Measurements from ENCODE around the gene SETBP1. TPM values are rescaled to one million over a fixed set of nuclear protein-coding genes. Genes with fewer than 3 reads are reported as not detected.

SETBP1 gene
- total RNA-seq, 1 experiment from 2014 or later, result 0.05 TPM

DNA sequence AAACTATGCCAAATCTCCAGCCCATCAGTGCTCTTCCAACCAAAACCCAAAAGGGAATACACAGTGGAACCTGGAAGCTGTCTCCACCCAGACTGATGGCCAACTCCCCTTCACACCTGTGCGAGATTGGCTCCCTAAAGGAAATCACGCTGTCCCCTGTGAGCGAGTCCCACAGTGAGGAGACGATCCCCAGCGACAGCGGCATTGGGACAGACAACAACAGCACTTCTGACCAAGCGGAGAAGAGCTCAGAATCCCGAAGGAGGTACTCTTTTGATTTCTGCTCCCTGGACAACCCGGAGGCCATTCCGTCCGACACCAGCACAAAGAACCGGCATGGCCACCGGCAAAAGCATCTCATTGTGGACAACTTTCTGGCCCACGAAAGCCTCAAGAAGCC is 271.1 kb downstream of the SETBP1 start:
- CTCF ChIA-PET, result no interaction called here
- H3K79me2 ChIP-seq (ENCODE audit: insufficient read depth, low read length), result no peaks in the 10 kb centered on the region
- H3K4me2 ChIP-seq (ENCODE audit: low read length), result no peak overlapping the region
- H3K9ac ChIP-seq (ENCODE audit: low read length), result no peak overlapping the region
- no peaks in the 10 kb centered on the region for H4K20me1 ChIP-seq (ENCODE audit: insufficient read depth)
- intact Hi-C loops (cut with micrococcal nuclease), result no loop called here
- no peak overlapping the region for H3K4me3 ChIP-seq (replicated peaks in 1 of 2; ENCODE audit: low read depth in 1 of 2, low read length in 2 of 2)
- H3K9me2 ChIP-seq (ENCODE audit: insufficient read depth), result no peaks in the 10 kb centered on the region
- no peak overlapping the region for H3K27ac ChIP-seq (ENCODE audit: low read depth, low read length)
- DNase-seq (ENCODE audit: low read depth, low spot score) (no peak), ATAC-seq (no peak)
- POLR2A ChIA-PET, result no interaction called here
- H3K4me1 ChIP-seq (ENCODE audit: control insufficient read depth in 1 of 2, insufficient read depth in 2 of 2, low read length in 2 of 2), result no peaks in the 10 kb centered on the region
- no TSS peak for BruUV-seq (replicated peaks)
- H3K27me3 ChIP-seq (ENCODE audit: insufficient read depth, low read length), result no peaks in the 10 kb centered on the region
- H2AFZ ChIP-seq (ENCODE audit: low read depth, low read length, poor library complexity, severe bottlenecking), result no peak overlapping the region
- H3K36me3 ChIP-seq (ENCODE audit: control insufficient read depth in 1 of 2, insufficient read depth in 2 of 2, low read length in 2 of 2), result no peaks in the 10 kb centered on the region
- RAD21 ChIA-PET (ENCODE audit: low non-redundant PET in 1 of 2, low total read pairs in 2 of 2, uncharacterized antibody in 2 of 2, unreplicated experiment in 2 of 2), result no interaction called here
- TF ChIP-seq RAD21 (IDR thresholded peaks at IDR 0.05; ENCODE audit: low read depth), result no peak
- no peak for TF ChIP-seq CEBPB (IDR thresholded peaks at IDR 0.05; ENCODE audit: low read depth)
- no peak for TF ChIP-seq SRF (IDR thresholded peaks at IDR 0.05; ENCODE audit: low read depth)
- TF ChIP-seq EZH2phosphoT487 (IDR thresholded peaks at IDR 0.05; ENCODE audit: borderline replicate concordance), result no peak
- no peak for TF ChIP-seq SIN3A (IDR thresholded peaks at IDR 0.05; ENCODE audit: low read depth)
- no peak for TF ChIP-seq YY1 (IDR thresholded peaks at IDR 0.05; ENCODE audit: extremely low read depth, insufficient replicate concordance, low read depth, low read length)
- no peak for TF ChIP-seq EZH2 (IDR thresholded peaks at IDR 0.05)
- TF ChIP-seq, protein P1, sequence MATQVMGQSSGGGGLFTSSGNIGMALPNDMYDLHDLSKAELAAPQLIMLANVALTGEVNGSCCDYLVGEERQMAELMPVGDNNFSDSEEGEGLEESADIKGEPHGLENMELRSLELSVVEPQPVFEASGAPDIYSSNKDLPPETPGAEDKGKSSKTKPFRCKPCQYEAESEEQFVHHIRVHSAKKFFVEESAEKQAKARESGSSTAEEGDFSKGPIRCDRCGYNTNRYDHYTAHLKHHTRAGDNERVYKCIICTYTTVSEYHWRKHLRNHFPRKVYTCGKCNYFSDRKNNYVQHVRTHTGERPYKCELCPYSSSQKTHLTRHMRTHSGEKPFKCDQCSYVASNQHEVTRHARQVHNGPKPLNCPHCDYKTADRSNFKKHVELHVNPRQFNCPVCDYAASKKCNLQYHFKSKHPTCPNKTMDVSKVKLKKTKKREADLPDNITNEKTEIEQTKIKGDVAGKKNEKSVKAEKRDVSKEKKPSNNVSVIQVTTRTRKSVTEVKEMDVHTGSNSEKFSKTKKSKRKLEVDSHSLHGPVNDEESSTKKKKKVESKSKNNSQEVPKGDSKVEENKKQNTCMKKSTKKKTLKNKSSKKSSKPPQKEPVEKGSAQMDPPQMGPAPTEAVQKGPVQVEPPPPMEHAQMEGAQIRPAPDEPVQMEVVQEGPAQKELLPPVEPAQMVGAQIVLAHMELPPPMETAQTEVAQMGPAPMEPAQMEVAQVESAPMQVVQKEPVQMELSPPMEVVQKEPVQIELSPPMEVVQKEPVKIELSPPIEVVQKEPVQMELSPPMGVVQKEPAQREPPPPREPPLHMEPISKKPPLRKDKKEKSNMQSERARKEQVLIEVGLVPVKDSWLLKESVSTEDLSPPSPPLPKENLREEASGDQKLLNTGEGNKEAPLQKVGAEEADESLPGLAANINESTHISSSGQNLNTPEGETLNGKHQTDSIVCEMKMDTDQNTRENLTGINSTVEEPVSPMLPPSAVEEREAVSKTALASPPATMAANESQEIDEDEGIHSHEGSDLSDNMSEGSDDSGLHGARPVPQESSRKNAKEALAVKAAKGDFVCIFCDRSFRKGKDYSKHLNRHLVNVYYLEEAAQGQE (IDR thresholded peaks at IDR 0.05; ENCODE audit: low read depth), result no peak
- TF ChIP-seq, protein P2, sequence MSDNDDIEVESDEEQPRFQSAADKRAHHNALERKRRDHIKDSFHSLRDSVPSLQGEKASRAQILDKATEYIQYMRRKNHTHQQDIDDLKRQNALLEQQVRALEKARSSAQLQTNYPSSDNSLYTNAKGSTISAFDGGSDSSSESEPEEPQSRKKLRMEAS (IDR thresholded peaks at IDR 0.05), result no peak
- TF ChIP-seq ZFX (IDR thresholded peaks at IDR 0.05), result no peak
- H3K9me3 ChIP-seq (ENCODE audit: control insufficient read depth in 1 of 2, insufficient read depth in 1 of 2, low read depth in 1 of 2, low read length in 2 of 2), result peaks cover 0 to 24% of the 10 kb centered on the region in 2 experiments; a peak in 2 of 4 replicates
